GM12892 (cell line): ENCODE results near the gene HMCN2.

Experiments used
- POLR2A ChIP-seq: IDR thresholded peaks from 2 replicates; pipeline ENCODE4 v1.6.1; 2011; ENCODE audit warnings: low read depth, low read length, control low read depth
- POLR2AphosphoS5 ChIP-seq: IDR thresholded peaks from 2 replicates; pipeline ENCODE4 v1.6.1; 2011; ENCODE audit warnings: low read depth, low read length, control low read depth
- TAF1 ChIP-seq: IDR thresholded peaks from 2 replicates; pipeline ENCODE4 v1.6.1; 2011; ENCODE audit warnings: low read depth, mild to moderate bottlenecking, control low read depth, low read length, borderline replicate concordance

DNA sequence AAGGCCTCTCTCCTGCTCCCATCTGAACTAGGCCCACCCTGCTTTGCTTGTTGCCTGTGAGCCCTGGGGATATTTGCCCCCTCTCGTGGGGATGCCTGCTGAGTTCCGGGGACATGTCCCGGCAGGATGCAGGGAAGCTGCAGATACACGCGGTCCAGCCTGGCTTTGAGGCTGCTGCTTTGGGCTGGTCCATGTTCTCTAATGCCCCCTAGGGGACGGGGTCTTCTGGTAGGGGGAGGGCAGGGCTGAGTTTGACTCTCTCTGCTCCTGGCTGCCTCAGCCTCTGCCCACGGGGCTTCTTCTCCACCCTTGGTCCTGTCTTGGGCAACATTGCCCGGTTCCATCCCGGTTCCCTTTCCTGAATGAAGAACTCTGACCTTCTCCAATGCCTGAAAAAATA is 94.3 kb downstream of the HMCN2 start:
- TF ChIP-seq TAF1 (no peak), POLR2A (no peak), POLR2AphosphoS5 (no peak)
